ENCODE results near the gene SHB.

Gene SHB

DNA sequence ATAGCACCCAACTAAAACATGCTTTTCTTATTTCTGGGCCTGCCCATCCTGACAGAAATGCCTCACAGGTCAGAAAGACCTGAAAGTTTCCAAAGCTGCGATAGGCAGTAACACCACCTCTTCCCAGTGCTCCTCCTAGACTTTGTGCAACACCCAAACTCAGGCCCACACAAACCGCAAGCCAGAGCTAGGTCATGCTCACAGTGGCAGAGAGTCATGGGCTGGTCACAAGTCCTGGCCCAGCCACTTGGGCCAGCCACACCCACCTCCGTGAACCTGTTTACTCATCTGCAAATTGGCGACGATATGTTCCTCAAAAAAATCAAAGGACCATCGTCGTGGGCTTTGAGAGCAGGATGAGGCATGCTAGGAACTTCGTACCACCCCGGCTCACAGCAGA is 121.0 kb downstream of the SHB start:
- DNase-seq = no peak

DNA sequence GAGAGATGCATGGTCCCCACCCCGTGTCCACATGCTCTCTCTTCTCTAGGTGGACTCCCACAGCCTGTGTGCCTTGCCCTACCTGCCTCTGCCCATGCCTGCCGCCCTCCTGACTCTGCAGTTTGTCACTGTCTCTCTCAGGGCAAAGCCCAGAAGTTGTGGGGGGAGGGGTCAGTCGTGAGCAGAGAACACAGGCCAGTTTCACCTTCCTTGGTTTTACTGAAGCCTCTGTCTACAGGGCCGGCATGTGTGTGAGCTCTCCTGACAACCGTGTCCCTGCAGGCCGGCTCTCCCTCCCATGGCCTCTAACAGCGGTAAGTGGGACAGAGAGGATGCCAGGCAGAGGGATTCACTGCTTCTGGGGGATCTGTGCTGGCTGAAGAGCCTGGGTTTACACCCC is 121.6 kb downstream of the SHB start:
- DNase-seq = no peak

DNA sequence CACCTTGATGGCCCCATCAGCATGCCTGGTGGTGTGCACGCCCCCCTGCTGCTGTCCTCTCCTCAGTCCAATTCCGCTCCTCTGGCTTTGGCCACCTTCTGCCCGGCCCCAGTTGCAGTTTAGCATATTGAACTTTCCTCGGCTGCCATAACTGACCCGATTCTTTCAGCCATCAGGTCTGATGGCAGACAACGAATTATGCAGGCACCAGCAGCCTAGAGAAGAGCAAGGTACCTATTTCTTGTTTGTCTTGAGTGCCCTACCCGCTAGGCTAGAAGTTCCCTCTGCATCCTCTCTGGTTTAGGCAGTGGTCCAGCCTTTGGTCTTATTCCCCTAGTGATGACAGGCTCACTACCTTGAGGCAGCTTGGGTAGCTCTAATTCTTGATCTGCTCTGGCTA is 122.1 kb downstream of the SHB start:
- no peak for DNase-seq

DNA sequence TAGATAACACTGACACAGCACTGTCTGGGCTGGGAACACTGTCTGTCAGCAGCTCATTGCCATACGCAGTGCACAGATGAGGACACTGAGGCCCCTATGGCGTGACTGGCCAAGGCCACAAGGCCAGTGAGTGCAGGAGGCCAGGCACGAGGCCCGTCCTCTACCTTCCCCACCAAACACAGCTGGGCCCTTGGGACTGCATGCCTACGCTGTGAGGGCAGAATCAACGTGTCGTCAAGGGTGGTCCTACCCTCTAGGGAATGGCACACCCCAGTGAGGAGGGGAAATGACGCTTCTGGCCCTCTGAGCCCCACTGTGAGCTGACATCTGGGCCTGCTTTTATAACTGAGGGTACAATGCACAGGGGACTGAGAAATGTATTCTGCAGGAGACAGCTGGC is 123.0 kb downstream of the SHB start:
- DNase-seq = no peak

DNA sequence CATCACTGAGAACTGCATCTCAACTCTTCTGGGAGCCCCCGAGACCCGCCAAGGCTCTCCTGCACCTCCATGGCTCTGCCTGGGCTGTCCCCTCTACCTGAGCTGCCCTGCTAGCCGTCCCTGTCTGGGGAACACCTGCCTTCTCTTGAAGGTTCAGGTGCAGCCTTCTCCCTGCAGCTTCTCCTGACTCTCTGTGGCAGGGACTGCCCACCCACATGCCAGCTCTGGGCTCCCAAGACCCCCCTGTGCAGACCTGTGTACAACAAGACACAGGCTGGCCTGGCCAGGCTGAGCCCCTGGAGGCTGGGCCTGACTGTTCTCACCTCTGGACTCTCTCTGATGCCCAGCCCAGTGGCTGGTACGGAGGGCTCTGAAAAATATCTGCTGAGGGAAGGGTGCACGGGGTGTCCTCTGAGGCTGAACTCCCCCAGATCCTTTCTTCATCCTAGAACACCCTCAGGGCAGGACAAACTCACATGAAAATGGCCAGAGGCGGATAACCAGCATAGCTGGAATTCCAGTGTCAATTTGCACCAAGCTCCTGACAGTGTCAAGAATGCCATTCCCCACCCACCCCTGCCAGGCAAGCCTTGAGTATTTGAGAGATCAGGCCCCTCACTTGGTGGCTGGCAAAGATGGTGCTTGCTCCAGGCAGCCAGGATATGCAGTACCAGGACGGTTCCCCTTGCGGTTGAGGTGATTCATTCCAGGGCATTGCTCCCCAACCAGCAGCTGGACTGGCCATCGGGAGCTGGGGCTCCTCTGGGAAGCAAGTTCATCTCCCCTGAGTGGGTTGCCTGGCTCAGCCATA is 124.2 kb downstream of the SHB start:
- no peak for DNase-seq

DNA sequence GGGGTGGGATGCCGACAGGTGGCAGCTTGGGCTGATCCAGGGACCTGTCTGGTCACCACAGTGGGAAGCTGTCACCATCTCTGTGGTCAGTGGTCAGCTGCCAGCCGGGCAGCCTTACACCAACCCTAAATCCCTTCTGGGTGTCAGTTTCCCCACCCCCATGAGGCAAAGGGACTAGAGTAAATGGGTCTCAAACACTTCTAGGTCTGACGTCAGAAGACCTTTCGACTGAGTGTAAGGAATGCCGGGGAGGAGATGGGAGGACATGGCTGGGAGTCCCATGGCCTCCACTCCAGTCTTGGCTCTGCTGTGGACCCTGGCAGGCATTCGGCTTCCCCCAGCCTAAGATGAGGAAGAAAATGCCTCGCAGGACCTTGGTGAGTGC is 124.8 kb downstream of the SHB start:
- no peak for DNase-seq

DNA sequence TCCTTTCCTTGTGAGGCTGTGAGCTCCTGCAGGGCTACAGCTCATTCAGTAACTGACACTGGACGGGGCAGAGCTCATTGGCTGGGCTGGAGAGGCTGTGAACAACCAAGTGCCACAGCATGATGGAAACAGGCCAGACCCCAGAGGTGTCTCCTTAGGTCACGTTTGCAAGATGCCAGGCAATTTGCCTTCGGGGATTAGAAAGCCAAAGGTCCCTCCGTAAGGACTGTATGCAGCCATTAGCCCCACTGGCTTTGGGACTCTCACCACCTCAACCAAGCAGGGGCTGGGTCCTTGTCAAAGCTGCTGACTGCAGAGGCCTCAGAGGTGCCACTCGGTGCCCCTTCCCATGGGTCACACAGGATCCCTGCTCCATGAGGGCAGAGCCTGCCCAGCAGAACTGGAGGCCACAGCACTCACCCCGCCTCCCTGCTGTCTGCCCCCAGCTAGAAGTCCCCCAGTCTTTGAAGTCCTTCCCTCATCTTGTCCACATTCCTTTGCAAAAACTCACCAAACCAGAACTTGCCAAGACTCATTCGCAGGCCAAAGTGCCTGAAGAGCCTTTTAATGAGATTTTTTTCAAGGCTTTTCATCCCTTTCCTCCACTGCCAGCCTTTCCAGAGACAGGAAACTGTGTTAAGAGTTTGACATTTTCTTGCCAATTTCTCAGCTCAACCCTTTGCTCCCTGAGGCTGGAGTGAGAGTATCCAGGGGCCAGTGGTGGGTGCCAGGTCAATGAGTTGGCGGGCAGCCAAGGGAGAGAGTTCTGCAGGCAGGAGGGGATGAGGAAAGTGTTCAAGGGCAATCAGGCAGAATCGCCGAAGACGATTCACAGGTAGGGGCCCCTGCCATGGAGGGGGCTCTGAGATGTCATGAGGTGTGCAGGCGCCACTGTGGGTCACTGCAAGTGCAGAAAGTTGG is 125.4 kb downstream of the SHB start:
- DNase-seq = no peak

DNA sequence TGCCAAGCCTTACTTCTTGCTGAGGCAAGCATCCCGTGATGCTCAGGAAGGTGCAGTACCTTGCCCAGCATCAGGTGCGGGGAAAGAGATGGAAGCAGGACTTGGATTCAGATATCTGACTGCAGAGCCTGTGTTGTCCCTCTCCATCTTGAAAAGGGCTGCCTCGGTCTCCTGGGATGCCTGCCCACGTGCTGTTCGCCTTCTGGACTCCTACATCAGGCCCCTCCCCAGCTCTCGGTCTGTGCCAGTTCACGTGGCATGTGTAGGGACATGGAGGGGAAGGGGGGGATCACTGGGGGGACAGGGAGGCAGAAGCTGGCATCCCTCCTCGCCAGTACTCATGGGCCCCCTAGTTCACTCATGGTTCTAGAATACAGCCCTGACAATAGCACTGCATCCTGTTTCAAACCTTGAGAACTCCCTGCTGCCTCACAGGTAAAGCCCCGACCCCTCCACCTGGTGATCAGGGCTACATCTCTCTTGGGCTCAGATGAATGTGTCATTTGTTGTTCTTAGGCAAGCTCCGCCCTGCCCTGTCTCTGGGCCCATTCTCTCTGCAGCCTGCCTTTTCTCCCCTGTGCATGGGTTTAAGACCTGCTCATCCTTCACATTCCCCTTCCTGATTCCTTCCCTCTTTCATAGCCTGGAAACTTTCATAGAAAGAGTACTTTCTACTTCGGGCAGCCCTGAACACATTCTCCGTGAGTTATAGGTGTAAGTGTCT is 126.2 kb downstream of the SHB start:
- no peak for DNase-seq

DNA sequence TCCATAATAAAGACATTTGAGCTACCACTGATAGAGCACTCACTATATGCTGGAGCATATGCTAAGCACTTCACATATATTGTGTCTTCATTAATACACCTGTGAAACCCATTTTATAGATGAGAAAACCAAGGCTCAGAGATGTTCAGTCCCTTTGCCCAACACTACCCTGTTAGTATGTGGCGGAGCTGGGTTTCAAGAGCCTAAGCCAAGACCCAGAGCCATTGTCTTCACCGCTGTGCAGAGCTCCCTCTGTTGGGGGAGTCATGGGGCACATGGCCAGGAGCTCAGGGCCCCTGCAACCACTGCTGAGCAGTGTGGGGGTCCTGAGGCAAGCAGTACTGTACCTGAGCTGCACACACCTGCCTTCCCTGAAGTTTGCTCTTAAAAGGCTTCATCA is 127.8 kb downstream of the SHB start:
- DNase-seq = no peak

DNA sequence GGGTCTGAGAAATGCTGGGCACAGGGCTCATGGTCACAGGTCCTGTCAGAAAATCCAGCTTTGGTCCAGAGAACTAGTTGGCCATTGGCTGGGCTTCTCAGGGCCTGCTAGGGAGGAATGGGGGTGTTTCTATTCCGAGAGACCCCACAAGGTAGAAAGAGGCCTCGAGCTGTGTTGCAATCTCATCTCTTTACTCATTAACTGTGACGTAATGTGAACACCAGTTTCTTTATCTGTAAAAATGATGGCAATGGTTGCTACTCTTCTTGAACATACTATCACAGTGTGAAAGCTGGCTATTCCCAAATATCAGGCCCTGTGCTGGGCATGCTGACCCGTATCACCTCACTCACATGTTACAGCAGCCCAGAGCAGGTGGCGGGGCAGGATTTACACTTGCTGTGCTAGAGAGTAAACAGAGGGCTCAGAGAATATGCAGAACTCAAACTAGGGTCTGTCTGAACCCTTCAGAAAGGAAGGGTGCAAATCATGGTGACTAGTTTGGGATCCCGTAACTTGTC is 129.4 kb downstream of the SHB start:
- no peak for DNase-seq

DNA sequence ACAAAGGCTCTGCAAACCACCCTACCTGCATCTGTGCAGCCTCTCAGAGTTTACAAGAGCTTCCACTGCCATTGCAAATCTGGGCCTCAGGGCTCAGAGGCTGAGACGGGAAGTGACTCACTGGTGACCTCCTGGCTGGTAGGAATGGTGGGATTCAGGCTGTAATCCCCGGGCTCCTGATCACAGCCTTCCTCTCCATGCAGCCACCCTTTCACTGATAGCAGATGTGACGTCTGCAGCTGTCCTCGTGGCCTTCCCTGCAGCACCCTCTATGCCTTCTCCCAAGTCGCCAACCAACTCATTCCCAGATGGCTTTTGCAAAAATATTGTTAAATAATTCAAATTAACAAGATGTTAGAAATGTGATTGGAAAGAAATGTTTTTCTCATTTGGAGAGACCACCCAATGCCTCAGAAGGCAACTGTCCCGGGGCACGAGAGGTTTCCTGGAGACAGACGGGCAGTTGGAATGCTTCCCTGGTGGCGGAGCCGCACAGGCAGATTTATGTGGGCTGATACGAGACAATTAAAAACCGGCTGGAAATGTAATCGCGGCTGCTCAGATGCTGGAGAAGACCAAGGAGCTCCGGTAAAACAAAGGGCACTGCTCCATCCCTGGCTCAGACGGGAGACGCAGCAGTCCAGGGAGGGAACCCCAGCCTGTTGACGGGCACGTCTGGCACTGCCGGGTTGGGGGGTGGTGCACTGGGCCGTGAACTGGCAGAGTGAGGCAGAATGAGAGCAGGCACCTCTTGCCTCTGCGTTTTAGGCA is 130.7 kb downstream of the SHB start:
- no peak for DNase-seq

DNA sequence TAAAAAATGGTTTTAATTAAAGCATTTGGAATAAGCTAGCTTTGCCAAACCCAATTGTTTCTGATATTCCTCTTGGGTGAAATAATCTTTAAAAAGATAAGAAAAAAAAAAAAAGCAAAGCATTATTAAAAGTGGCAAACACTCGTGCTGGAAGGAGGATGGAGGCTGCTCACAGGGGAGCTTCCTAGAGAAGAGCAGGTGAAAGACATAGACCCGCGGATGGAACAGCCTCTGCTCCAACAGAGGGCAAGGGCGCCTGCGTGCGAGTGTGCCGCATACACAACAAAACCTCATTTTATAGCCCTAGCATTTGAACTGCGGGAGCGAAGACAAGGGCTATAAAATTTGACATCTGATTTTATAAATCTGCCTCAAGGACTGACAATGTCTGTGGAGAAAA is 131.7 kb downstream of the SHB start:
- DNase-seq = no peak

DNA sequence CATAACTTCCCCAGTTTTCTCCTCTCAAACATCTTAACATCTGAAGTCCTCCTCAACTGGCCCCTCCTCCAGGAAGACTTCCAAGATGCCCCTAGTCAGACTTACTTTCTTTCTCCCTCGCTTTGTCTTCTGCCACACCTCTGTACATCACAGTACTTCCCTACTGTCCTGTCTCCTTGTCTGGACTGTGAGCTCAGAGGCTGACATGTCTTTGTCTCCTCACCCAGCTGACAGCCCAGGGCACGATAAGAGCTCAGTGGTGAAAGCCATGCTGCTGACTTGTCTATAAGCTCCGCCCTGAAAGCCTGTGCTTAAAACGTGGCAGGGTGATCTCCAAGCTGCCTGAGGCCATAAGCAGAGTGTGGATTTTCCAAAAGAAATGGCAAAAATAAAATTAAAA is 132.1 kb downstream of the SHB start:
- no peak for DNase-seq

DNA sequence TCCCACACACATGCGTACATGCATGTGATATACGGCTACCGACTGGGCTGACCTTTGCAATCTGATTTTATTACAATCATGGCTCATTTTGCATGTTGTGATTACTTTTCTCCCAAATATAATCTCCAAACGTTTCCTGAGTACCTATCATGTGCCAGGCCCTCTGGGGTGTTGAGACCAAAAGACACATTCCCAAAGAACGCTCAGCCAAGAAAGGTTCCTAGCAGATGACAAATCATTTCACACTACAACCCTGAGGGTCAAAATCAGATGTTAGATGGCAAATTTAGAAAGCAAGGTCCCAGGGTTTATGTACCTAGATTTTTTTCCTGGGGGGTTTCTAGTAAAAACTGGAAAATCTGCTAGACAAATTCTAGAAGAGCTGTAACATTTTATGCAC is 132.7 kb downstream of the SHB start:
- DNase-seq = no peak

DNA sequence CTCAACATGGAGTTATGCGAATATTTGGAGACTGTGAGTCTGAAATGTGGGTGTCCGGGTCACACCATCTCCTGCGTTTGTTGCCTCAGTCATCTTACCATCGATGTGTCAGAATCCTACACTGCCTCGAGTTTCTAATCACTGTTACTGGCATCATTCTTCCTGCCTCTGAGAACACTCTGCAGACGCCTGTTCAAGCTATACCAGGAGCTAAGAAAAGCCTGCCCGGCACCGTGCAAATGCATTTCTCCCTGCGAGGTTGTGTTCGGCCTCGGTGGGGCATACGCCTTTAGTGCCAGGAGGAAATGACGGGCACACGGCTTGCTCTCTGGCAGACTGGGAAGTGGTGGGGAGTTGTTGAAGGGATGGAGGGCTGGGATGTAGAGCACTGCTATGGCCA is 133.9 kb downstream of the SHB start:
- DNase-seq = no peak

DNA sequence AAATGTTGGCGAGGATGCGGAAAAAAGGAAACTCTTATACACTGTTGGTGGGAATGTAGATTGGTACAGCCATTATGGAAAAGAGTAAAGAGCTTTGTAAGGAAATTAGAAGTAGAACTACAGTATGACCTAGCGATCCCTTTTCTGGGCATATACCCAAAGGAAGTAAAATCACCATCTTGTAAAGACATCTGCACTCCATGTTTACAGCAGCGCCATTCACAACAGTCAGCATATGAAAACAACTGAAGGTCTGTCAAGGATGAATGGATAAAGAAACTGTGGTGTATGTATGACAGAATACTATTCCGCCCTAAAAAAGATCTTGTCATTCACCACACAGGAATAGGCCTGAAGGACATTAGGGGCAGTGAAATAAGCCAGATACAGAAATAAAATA is 137.4 kb downstream of the SHB start:
- no peak for DNase-seq

DNA sequence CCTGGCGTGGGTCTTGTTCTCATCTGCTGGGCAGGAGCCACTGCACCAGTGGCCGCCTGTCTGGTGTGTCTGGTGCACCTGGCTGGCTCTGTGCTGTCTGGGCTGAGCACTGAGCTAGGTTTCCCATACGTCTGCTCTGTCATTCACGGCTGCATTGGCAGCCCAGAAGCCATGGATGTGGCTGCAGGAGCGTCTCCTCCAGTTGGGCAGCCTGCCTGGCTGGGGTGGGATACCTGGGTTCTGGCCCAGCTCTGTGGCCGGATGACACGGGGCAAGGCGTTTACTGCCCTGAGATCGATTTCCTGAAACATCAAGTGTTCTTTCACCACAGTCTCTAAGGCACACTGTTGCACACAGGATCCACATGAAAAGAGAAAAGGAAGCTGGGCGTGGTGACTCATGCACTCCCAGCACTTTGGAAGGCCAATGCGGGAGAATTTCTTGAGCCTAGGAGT is 139.6 kb downstream of the SHB start:
- no peak for DNase-seq

DNA sequence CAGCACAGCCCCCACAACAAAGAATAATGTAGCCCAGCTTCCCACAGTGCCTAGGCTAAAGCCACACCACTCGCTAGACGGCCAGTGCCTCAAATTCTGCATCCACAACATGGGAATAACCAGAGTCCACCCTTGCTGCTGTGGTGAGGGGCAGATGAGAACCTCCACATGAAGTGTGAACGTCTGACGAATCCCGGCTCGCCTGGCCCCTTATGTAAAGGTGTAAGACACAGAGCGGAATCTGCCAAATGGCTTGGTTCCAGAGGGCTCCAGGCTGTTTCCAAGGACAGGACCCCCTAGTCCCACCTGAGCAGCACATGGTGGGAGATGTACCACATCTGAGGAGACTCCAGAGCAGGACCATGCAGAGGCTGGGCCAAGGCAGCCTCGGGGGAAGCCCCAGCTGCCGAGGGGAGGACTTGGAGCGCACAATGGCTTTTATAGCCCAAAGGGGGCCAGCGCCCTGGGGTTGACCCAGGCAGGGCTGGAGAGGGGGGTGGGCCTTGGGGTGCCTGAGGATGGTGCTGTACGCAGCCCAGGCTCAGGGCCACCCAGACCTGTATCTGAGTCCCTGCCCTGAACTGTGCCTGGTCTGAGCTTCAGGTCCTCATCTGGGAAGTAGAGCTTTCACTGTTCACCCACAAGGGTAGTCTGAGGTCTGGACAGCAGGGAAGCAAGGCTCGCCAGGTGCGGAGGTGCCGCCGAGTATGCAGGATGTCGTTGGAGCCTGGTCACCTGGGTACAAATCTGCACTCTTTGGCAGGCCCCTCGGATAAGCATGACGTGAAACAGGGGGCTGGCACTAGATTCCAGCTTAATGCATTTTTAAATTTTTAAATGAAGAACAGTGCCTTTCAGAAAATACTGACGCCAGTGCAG is 140.2 kb downstream of the SHB start:
- DNase-seq = no peak

DNA sequence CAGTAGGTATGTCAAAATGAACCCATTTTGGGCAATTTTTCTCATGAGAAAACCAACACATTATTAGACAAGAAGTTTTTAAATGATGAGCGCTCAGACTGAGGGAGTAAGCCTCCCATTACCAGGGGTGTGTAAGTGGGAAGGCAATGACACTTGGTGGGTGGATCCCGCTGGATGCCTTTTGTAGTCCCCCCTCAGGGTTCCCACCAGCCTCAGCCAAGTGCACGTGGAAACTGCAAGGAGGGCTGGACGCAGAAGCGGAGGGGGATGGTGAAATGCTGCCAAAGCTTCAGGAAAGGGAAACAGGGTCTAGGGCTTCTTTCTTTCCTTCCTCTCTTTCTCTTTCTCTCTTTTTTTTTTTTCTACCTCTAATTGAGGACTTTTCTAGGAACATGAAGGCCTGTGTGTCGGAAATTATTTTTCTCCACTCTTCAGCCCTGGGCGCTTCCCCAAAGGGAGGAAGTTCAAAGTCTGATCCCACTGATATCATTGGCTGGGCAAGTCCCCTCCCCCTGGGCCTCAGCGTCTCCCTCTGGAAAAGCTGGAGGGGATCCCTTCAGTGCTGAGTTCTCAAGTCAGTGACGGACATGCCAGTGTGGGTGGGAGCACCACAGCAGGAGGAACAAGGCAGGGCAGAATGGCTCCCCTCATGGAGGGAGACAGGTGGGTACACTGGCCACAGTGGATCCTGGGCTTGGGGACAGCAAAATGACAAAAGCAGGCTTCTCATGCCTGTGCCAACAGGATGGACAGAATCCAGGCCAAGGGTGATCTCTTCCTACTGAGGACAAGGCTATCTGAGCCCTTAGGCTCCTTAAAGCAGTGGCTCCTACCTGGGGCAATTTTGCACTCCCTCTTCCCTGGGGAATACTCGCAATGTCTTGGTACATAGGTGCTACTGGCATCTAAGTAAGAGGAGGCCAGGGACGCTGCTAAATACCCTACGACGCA is 141.2 kb downstream of the SHB start:
- no peak for DNase-seq

DNA sequence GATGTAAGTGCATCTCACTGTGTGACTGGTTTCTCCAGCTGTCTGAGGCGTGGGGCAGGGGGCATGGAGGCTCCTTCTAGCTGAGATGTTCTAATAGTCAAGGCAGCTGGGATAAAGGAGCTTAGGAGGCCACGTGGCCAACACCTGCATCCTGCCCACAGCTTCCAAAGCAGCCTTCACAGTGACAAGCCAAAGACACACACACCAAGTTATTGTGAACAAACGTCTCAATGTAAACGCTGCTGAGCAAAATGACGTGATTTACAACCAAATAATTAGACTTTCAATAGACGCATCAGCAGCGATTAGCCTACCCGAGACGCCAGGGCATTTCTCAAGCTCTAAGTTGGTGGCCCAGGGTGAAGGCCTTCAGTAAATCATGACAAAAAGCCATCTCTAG is 141.9 kb downstream of the SHB start:
- no peak for DNase-seq
